Measurements from ENCODE around the gene SPINT4. TPM values are rescaled to one million over a fixed set of nuclear protein-coding genes. Genes with fewer than 3 reads are reported as not detected.
"Not testable (repeated sequence)": the region's sequence is repeated elsewhere in the genome, so short reads cannot be mapped to it uniquely, and the experiment has no call there.

SPINT4 gene
- not detected for total RNA-seq

GRCh38 chr20:45722047-45722446 lies at the start of gene SPINT4:
Gene SPINT4 (plus strand): TSS chr20:45722347. CDS start chr20:45722368, 21 bp downstream.
- no peak within 1 kb of the TSS for H3K4me3 Mint-ChIP-seq
- intact Hi-C loops (cut with micrococcal nuclease): no loop called here
- POLR2A ChIA-PET: no interaction called here
- no peak for DNase-seq
- no peak for ATAC-seq
- H3K27ac Mint-ChIP-seq: no peak within 1 kb of the TSS
- peaks cover under 1% of the 10 kb centered on the region for H3K4me1 Mint-ChIP-seq (ENCODE audit: low read depth)
- CTCF ChIA-PET: no interaction called here
- peaks cover 16% of the 10 kb centered on the region for H3K27me3 Mint-ChIP-seq
- no peak for TF ChIP-seq CTCF (IDR thresholded peaks at IDR 0.05)
- peaks cover 2% of the 10 kb centered on the region for H3K9me3 Mint-ChIP-seq
- H3K36me3 Mint-ChIP-seq (ENCODE audit: low read depth): no peaks in the 10 kb centered on the region

GRCh38 chr20:45672765-45673164 lies 49.4 kb upstream of the SPINT4 start:
- intact Hi-C loops (cut with micrococcal nuclease): no loop called here
- no peak for TF ChIP-seq CTCF (IDR thresholded peaks at IDR 0.05)
- H3K4me3 Mint-ChIP-seq: no peak overlapping the region
- ATAC-seq (no peak), DNase-seq (no peak)
- POLR2A ChIA-PET: no interaction called here
- H3K36me3 Mint-ChIP-seq (ENCODE audit: low read depth): no peaks in the 10 kb centered on the region
- no peaks in the 10 kb centered on the region for H3K4me1 Mint-ChIP-seq (ENCODE audit: low read depth)
- peaks cover 30% of the 10 kb centered on the region for H3K27me3 Mint-ChIP-seq
- CTCF ChIA-PET: interaction anchor here (1.5 kb wide), 1 partner anchor 98 kb away, joined by 5 read pairs; no protein-coding TSS in a partner anchor
- no peak overlapping the region for H3K27ac Mint-ChIP-seq
- H3K9me3 Mint-ChIP-seq: peaks cover 12% of the 10 kb centered on the region

GRCh38 chr20:45679650-45680049 lies 42.5 kb upstream of the SPINT4 start:
- Mint-ChIP-seq H3K9me3 (peaks cover 31% of the 10 kb centered on the region), H3K27me3 (peaks cover 16% of the 10 kb centered on the region), H3K36me3 (ENCODE audit: low read depth) (peaks cover 3% of the 10 kb centered on the region), H3K27ac (no peak overlapping the region), H3K4me1 (ENCODE audit: low read depth) (no peaks in the 10 kb centered on the region), H3K4me3 (no peak overlapping the region)
- ChIA-PET CTCF (no interaction called here), POLR2A (no interaction called here)
- ATAC-seq (no peak), DNase-seq (no peak)
- no peak for TF ChIP-seq CTCF (IDR thresholded peaks at IDR 0.05)
- intact Hi-C loops (cut with micrococcal nuclease): no loop called here

GRCh38 chr20:45685896-45686295 lies 36.3 kb upstream of the SPINT4 start:
- Mint-ChIP-seq H3K27ac (no peak overlapping the region), H3K36me3 (ENCODE audit: low read depth) (no peaks in the 10 kb centered on the region), H3K4me3 (no peak overlapping the region), H3K4me1 (ENCODE audit: low read depth) (no peaks in the 10 kb centered on the region), H3K9me3 (no peaks in the 10 kb centered on the region), H3K27me3 (peaks cover 8% of the 10 kb centered on the region)
- no peak for TF ChIP-seq CTCF (IDR thresholded peaks at IDR 0.05)
- POLR2A ChIA-PET: no interaction called here
- CTCF ChIA-PET: interaction anchor here (1.1 to 1.8 kb wide), 2 partner anchors 14 to 85 kb away, joined by 3 to 4 read pairs; no protein-coding TSS in a partner anchor
- DNase-seq: no peak
- ATAC-seq: no peak
- intact Hi-C loops (cut with micrococcal nuclease): no loop called here

GRCh38 chr20:45693346-45693745 lies 28.8 kb upstream of the SPINT4 start:
- ATAC-seq; H3K27ac Mint-ChIP-seq; H3K36me3 Mint-ChIP-seq (ENCODE audit: low read depth); H3K4me3 Mint-ChIP-seq; H3K9me3 Mint-ChIP-seq; DNase-seq; intact Hi-C loops (cut with micrococcal nuclease); POLR2A ChIA-PET; CTCF ChIA-PET; H3K4me1 Mint-ChIP-seq (ENCODE audit: low read depth): not testable (repeated sequence)
- peaks cover 22% of the 10 kb centered on the region for H3K27me3 Mint-ChIP-seq

- CTCF ChIA-PET: no interaction called here
- intact Hi-C loops (cut with micrococcal nuclease): no loop called here
Measured at GRCh38 chr20:45695496-45695895, 26.7 kb upstream of the SPINT4 start.

More at GRCh38 chr20:45695496-45695895, 26.7 kb upstream of the SPINT4 start:
- DNase-seq: no peak
- no peak for TF ChIP-seq CTCF (IDR thresholded peaks at IDR 0.05)
- POLR2A ChIA-PET: no interaction called here
- Mint-ChIP-seq H3K27me3 (peaks cover 21% of the 10 kb centered on the region), H3K9me3 (peaks cover 1% of the 10 kb centered on the region), H3K4me3 (no peak overlapping the region), H3K4me1 (ENCODE audit: low read depth) (no peaks in the 10 kb centered on the region), H3K27ac (no peak overlapping the region), H3K36me3 (ENCODE audit: low read depth) (no peaks in the 10 kb centered on the region)
- no peak for ATAC-seq

Data from activated CD8-positive, alpha-beta T cell treated with anti-CD3 and anti-CD28 coated beads for 36 hours (primary cell).